Esophagus muscularis mucosa (tissue), 4 donors: Measurements from ENCODE around the gene ELOVL6. TPM values are rescaled to one million over a fixed set of nuclear protein-coding genes. Genes with fewer than 3 reads are reported as not detected.
"Not testable (repeated sequence)": the region's sequence is repeated elsewhere in the genome, so short reads cannot be mapped to it uniquely, and the experiment has no call there.

Source experiments
- DNase-seq: peaks from one replicate; pipeline ENCODE4 v3.0.0-alpha.2; 2017; ENCODE audit errors: extremely low spot score
- H3K27ac ChIP-seq, 4 donors: fragments of 200-600 bp; sonication (generic); replicated peaks in 1 of 4; 1 replicate in 3 of 4; 2 replicates in 1 of 4; pipeline ENCODE4 v1.5.1; 2016 to 2019; ENCODE audit warnings: mild to moderate bottlenecking in 1 of 4
- H3K27me3 ChIP-seq, 4 donors: fragments of 200-600 bp; sonication (generic); one replicate each; pipeline versions ENCODE4 v1.5.1 to v1.6.0; 2016 to 2019
- H3K36me3 ChIP-seq, 4 donors: fragments of 200-600 bp; sonication (generic); one replicate each; pipeline ENCODE4 v1.5.1; 2016 to 2019
- H3K4me1 ChIP-seq, 4 donors: fragments of 200-600 bp; sonication (generic); one replicate each; pipeline ENCODE4 v1.5.1; 2016 to 2019
- H3K4me3 ChIP-seq, 4 donors: fragments of 200-600 bp; sonication (generic); 1 replicate in 2 of 4; 2 replicates in 2 of 4; pipeline ENCODE4 v1.5.1; 2016 to 2019; ENCODE audit warnings: mild to moderate bottlenecking in 4 of 4, moderate library complexity in 1 of 4
- H3K9me3 ChIP-seq, 4 donors: fragments of 200-600 bp; sonication (generic); 1 replicate in 3 of 4; 2 replicates in 1 of 4; pipeline ENCODE4 v1.5.1; 2016 to 2019
- CTCF ChIP-seq, 3 experiments: fragments of 200-600 bp in 2 of 3; fragments of 450-650 bp in 1 of 3; sonication (generic) in 2 of 3; IDR thresholded peaks; one replicate each; pipeline ENCODE4 v1.5.1; 2017 to 2019; ENCODE audit warnings: antibody characterized with exemption in 3 of 3, mild to moderate bottlenecking in 2 of 3, moderate library complexity in 1 of 3
- EP300 ChIP-seq: sonication (generic); formaldehyde crosslinking; IDR thresholded peaks from one replicate; pipeline ENCODE4 v1.6.1; 2017; ENCODE audit warnings: antibody characterized with exemption
- POLR2A ChIP-seq: fragments of 450-650 bp; IDR thresholded peaks from one replicate; pipeline ENCODE4 v1.6.1; 2017; ENCODE audit warnings: antibody characterized with exemption, moderate library complexity, mild to moderate bottlenecking, low read depth
- POLR2AphosphoS5 ChIP-seq, 2 donors: sonication (generic); formaldehyde crosslinking; IDR thresholded peaks; one replicate each; pipeline ENCODE4 v1.6.1; 2017; ENCODE audit warnings: antibody characterized with exemption in 2 of 2
- WGBS: methylation state at CpG from one replicate; pipeline ENCODE4 v1.1.5; 2018; 5-methylcytosine and 5-hydroxymethylcytosine counted together
- intact Hi-C: fragments of 100-400 bp; cut with DNase I; formaldehyde crosslinking; loops from one replicate; pipeline ENCODE4 v1.15.1; 2023
- total RNA-seq, 4 donors: library from RNA; depleted of rRNA; stranded (reverse); fragments of >200 nt; gene quantifications; one replicate each; pipeline versions ENCODE4 v1.1.0 to v1.2.1, GENCODE V29; 2016

The ELOVL6 gene
- total RNA-seq, 4 donors from 2014 or later, result 1.7 to 3.1 (median 2.3) TPM

- intact Hi-C loops, result no loop called here
- H3K9me3 ChIP-seq, result no peaks in the 10 kb centered on the region
- TF ChIP-seq CTCF (IDR thresholded peaks at IDR 0.05), result peak in 1 of 3 experiments; percentile 9
- TF ChIP-seq POLR2AphosphoS5 (IDR thresholded peaks at IDR 0.05), result no peak
- peak overlapping the region; percentile 88 to 97 (median 91) for H3K4me3 ChIP-seq
- H3K27ac ChIP-seq, result peak overlapping the region; percentile 86 to 92 (median 90)
- no peaks in the 10 kb centered on the region for H3K36me3 ChIP-seq
- no peak for DNase-seq
- no peaks in the 10 kb centered on the region for H3K27me3 ChIP-seq
- under 1% methylated on average over 25 of the region's 47 CpGs for WGBS
- peaks cover 10 to 36% (median 24%) of the 10 kb centered on the region in 4 donors for H3K4me1 ChIP-seq
Observed at GRCh38 chr4:110196871-110197528, 1.4 kb downstream of the ELOVL6 start.

DNA sequence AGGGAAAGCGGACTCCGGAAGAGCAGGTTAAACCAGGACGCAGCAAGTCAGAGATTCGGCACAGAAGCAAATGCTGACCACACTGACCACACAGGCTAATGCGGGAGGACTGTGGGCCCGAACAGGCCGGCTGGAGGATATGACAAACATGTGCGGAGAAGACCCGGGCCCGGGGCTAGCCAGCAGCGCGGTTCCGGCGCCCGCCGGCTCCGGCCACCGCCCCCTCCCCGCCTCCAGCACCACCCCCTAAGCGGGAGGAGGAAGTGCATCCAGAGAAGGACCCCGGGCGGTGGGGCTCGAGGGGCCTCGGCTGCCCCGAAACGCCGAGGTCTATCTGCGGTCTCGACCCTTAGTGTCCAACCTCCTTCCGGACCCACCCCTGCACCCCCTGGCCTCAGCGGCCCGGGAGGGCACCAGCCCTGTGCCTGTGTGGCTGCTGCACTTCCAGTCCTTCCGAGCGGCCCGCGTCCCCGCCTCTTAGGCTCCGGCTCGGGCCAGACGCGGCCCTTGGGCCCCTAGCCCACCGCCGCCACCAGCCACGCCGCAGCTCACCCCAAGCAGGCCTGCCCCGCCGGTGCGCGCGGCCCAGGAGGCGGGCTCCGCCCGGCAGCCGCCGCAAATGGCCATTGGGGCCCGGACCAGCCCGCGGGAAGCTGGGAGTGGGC is 2.1 kb downstream of the ELOVL6 start:
- TF ChIP-seq POLR2AphosphoS5 (IDR thresholded peaks at IDR 0.05), result peak in 1 of 2 donors; percentile 4
- no peak for TF ChIP-seq POLR2A
- DNase-seq, result no peak
- Histone ChIP-seq H3K27ac (peak overlapping the region; percentile 86 to 92 (median 90)), H3K4me3 (peak overlapping the region; percentile 88 to 97 (median 91)), H3K36me3 (no peaks in the 10 kb centered on the region), H3K27me3 (no peaks in the 10 kb centered on the region), H3K9me3 (no peaks in the 10 kb centered on the region), H3K4me1 (peaks cover 10 to 36% (median 24%) of the 10 kb centered on the region in 4 donors)
- intact Hi-C loops, result no loop called here
- WGBS, result 0% methylated on average over 12 of the region's 58 CpGs

- intact Hi-C loops, result no loop called here
- Histone ChIP-seq H3K27me3 (no peaks in the 10 kb centered on the region), H3K36me3 (no peaks in the 10 kb centered on the region), H3K4me3 (peak overlapping the region; percentile 88 to 97 (median 91)), H3K4me1 (peaks cover 10 to 36% (median 24%) of the 10 kb centered on the region in 4 donors), H3K9me3 (no peaks in the 10 kb centered on the region), H3K27ac (peak overlapping the region; percentile 86 to 92 (median 90))
- 21% methylated on average over 11 of the region's 11 CpGs for WGBS
- no peak for TF ChIP-seq EP300
- DNase-seq, result no peak
Observed at GRCh38 chr4:110195561-110196205, 2.7 kb downstream of the ELOVL6 start.

DNA sequence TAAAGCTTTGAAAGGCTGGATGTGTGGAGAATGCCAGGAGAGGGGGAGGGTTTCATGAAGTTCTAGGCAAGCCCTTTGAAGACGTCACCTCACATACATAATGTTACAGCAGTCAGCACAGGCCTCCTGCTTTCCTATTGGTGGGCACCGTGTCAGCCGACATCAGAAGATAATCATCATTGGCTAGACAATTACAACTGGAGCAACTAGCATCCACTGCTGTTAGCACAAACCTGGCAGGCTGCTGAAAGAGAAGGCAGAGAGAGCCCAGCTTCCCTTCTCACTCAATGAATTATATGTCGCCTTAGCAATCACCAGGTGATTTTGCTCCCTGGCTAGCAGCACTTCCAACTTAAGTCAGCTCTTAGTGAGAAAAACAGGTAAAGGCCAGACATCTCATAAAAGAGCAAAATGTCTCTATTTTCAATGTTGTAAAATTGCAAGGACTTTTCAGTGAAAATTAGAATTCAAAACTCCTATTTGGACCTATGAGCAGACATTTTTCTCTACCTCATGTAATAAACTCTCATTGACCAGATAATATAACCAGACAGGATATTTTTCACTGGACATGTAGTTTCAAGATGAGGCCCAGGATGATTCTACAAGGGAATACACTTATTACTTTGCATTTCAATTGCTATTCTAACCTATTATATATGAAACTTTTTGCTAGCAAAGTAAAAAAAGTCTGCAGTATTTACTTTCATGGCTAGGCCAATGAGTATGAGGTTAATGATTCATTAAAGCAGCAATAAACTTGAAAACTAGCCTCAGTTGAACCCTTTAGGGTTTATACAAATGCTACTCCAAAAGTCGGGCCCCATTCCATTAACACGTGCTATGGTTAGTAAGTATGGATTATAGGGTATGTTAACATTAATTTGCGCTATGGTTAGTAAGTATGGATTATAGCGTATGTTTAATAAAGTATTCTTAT is 4.3 kb downstream of the ELOVL6 start:
- intact Hi-C loops, result no loop called here
- H3K36me3 ChIP-seq, result no peaks in the 10 kb centered on the region
- H3K4me1 ChIP-seq, result peaks cover 8 to 35% (median 22%) of the 10 kb centered on the region in 4 donors
- no peak for DNase-seq
- H3K27me3 ChIP-seq, result no peaks in the 10 kb centered on the region
- H3K27ac ChIP-seq, result peak overlapping the region; percentile 23 to 48 (median 40)
- H3K9me3 ChIP-seq, result no peaks in the 10 kb centered on the region
- no peak for TF ChIP-seq EP300
- TF ChIP-seq POLR2AphosphoS5 (IDR thresholded peaks at IDR 0.05), result peak; percentile 81 to 86
- H3K4me3 ChIP-seq, result no peak overlapping the region
- 49% methylated on average over 8 of the region's 8 CpGs for WGBS

DNA sequence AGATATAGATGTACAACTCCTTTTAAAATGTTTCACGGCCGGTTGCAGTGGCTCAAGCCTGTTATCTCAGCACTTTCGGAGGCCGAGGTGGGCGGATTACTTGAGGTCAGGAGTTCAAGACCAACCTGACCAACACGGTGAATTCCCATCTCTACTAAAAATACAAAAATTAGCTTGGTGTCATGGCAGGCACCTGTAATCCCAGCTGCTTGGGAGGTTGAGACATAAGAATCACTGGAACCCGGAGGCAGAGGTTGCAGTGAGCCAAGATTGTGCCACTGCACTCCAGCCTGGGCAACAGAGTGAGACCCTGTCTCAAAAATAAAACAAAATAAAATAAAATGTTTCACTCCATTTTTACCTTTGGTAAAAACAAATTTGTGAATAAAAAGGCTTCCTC is 5.1 kb downstream of the ELOVL6 start:
- peaks cover 5 to 26% (median 16%) of the 10 kb centered on the region in 4 donors for H3K4me1 ChIP-seq
- H3K36me3 ChIP-seq, H3K9me3 ChIP-seq, intact Hi-C loops, H3K27me3 ChIP-seq, H3K4me3 ChIP-seq, DNase-seq: not testable (repeated sequence)
- WGBS, result 64% methylated on average over 7 of the region's 7 CpGs
- H3K27ac ChIP-seq, result peak overlapping the region in 3 of 4 donors; percentile 23 to 48 (median 47)

- H3K4me3 ChIP-seq, result no peak overlapping the region
- no peaks in the 10 kb centered on the region for H3K36me3 ChIP-seq
- peaks cover 0 to 14% (median 8%) of the 10 kb centered on the region in 4 donors for H3K4me1 ChIP-seq
- no peaks in the 10 kb centered on the region for H3K9me3 ChIP-seq
- H3K27ac ChIP-seq, result no peak overlapping the region
- WGBS, result 88% methylated on average over 5 of the region's 5 CpGs
- peak; percentile 34 for DNase-seq
- intact Hi-C loops, result no loop called here
- H3K27me3 ChIP-seq, result no peaks in the 10 kb centered on the region
- no peak for TF ChIP-seq CTCF (IDR thresholded peaks at IDR 0.05)
- no peak for TF ChIP-seq EP300
- no peak for TF ChIP-seq POLR2A
Observed at GRCh38 chr4:110190249-110190648, 8.2 kb downstream of the ELOVL6 start.
